ENCODE results near the gene RPS2.
"Not testable (repeated sequence)": the region's sequence is repeated elsewhere in the genome, so short reads cannot be mapped to it uniquely, and the experiment has no call there.

DNA sequence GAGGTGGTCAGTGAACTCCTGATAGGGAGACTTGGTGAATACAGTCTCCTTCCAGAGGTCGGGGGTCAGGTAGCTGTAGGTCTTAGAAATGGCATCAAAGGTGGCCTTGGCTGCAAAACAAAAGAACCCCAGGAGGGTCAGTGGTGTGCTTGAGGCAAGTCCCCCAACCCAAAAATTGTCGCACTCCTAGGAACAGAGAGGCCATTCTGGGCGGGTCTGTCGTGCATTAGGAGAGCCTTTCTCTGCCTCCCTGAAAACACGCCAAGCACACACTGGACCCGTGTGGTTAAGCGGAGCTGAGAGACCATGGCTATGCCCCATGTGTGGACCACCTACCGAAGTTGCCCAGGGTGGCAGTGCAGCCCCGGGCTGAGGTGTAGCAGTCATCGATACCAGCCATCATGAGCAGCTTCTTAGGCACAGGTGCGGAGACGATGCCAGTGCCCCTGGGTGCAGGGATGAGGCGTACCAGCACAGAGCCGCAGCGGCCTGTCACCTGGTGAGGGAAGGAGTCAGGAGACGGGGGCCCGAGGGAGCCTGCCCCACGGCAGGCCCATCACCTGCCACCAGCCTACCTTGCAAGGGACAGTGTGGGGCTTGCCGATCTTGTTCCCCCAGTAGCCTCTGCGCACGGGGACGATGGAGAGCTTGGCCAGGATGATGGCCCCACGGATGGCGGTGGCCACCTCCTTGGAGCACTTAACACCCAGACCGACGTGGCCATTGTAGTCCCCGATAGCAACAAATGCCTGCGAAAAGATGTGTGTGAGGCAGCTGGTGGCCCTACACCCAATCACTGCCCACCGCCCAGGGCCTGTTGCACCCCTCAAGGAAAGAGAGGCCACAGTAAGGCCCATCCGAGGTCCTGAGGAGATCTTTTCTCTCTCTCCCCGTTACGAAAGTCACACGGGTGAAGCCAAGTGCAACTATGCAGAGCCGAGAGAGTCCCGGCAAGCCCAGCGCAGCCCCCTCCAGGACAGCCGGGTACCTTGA, 2.2 kb downstream of the RPS2 start:
- TF ChIP-seq, protein P1, sequence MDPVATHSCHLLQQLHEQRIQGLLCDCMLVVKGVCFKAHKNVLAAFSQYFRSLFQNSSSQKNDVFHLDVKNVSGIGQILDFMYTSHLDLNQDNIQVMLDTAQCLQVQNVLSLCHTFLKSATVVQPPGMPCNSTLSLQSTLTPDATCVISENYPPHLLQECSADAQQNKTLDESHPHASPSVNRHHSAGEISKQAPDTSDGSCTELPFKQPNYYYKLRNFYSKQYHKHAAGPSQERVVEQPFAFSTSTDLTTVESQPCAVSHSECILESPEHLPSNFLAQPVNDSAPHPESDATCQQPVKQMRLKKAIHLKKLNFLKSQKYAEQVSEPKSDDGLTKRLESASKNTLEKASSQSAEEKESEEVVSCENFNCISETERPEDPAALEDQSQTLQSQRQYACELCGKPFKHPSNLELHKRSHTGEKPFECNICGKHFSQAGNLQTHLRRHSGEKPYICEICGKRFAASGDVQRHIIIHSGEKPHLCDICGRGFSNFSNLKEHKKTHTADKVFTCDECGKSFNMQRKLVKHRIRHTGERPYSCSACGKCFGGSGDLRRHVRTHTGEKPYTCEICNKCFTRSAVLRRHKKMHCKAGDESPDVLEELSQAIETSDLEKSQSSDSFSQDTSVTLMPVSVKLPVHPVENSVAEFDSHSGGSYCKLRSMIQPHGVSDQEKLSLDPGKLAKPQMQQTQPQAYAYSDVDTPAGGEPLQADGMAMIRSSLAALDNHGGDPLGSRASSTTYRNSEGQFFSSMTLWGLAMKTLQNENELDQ (tag by site-specific recombination; IDR thresholded peaks at IDR 0.05; ENCODE audit: low read depth) = not testable (repeated sequence)
- TF ChIP-seq, protein P2, sequence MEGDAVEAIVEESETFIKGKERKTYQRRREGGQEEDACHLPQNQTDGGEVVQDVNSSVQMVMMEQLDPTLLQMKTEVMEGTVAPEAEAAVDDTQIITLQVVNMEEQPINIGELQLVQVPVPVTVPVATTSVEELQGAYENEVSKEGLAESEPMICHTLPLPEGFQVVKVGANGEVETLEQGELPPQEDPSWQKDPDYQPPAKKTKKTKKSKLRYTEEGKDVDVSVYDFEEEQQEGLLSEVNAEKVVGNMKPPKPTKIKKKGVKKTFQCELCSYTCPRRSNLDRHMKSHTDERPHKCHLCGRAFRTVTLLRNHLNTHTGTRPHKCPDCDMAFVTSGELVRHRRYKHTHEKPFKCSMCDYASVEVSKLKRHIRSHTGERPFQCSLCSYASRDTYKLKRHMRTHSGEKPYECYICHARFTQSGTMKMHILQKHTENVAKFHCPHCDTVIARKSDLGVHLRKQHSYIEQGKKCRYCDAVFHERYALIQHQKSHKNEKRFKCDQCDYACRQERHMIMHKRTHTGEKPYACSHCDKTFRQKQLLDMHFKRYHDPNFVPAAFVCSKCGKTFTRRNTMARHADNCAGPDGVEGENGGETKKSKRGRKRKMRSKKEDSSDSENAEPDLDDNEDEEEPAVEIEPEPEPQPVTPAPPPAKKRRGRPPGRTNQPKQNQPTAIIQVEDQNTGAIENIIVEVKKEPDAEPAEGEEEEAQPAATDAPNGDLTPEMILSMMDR (tag by site-specific recombination; IDR thresholded peaks at IDR 0.05) = not testable (repeated sequence)
- TF ChIP-seq TCF7L2 (IDR thresholded peaks at IDR 0.05; ENCODE audit: borderline replicate concordance, low read depth, low read length); ZNF654 (tag by site-specific recombination; IDR thresholded peaks at IDR 0.05; ENCODE audit: low read depth): not testable (repeated sequence)
- TF ChIP-seq, protein P3, sequence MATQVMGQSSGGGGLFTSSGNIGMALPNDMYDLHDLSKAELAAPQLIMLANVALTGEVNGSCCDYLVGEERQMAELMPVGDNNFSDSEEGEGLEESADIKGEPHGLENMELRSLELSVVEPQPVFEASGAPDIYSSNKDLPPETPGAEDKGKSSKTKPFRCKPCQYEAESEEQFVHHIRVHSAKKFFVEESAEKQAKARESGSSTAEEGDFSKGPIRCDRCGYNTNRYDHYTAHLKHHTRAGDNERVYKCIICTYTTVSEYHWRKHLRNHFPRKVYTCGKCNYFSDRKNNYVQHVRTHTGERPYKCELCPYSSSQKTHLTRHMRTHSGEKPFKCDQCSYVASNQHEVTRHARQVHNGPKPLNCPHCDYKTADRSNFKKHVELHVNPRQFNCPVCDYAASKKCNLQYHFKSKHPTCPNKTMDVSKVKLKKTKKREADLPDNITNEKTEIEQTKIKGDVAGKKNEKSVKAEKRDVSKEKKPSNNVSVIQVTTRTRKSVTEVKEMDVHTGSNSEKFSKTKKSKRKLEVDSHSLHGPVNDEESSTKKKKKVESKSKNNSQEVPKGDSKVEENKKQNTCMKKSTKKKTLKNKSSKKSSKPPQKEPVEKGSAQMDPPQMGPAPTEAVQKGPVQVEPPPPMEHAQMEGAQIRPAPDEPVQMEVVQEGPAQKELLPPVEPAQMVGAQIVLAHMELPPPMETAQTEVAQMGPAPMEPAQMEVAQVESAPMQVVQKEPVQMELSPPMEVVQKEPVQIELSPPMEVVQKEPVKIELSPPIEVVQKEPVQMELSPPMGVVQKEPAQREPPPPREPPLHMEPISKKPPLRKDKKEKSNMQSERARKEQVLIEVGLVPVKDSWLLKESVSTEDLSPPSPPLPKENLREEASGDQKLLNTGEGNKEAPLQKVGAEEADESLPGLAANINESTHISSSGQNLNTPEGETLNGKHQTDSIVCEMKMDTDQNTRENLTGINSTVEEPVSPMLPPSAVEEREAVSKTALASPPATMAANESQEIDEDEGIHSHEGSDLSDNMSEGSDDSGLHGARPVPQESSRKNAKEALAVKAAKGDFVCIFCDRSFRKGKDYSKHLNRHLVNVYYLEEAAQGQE (tag by site-specific recombination; IDR thresholded peaks at IDR 0.05) = not testable (repeated sequence)
